Activated naive CD4-positive, alpha-beta T cell treated with anti-CD3 and anti-CD28 coated beads for 36 hours (primary cell): Measurements from ENCODE around the gene SCLT1. TPM values are rescaled to one million over a fixed set of nuclear protein-coding genes. Genes with fewer than 3 reads are reported as not detected.

ENCODE experiments used
- CTCF ChIA-PET: fragments of 350-600 bp; sonication (Branson Sonifier 250); formaldehyde crosslinking; loops from one replicate; lab custom pipeline; 2021; ENCODE audit warnings: antibody characterized with exemption; lab: Charles Lee
- DNase-seq: peaks from one replicate; pipeline ENCODE4 v3.0.0-alpha.2; 2020
- H3K27ac Mint-ChIP-seq: one replicate; pipeline ENCODE4 v1.8.0; 2021; ENCODE audit warnings: mild to moderate bottlenecking, mixed read lengths
- H3K27me3 Mint-ChIP-seq: one replicate; pipeline ENCODE4 v1.8.0; 2021; ENCODE audit warnings: low read depth, mixed read lengths
- H3K36me3 Mint-ChIP-seq: one replicate; pipeline ENCODE4 v1.8.0; 2021; ENCODE audit warnings: low read depth, mixed read lengths
- H3K4me1 Mint-ChIP-seq: one replicate; pipeline ENCODE4 v1.8.0; 2021; ENCODE audit warnings: low read depth, mixed read lengths
- H3K4me3 Mint-ChIP-seq: one replicate; pipeline ENCODE4 v1.8.0; 2021; ENCODE audit warnings: mild to moderate bottlenecking, moderate library complexity, mixed read lengths
- H3K9me3 Mint-ChIP-seq: one replicate; pipeline ENCODE4 v1.8.0; 2021; ENCODE audit warnings: mixed read lengths
- intact Hi-C: fragments of 100-400 bp; cut with micrococcal nuclease; formaldehyde crosslinking; loops from one replicate; pipeline ENCODE4 v1.15.1; 2023
- total RNA-seq, 2 experiments: library from RNA; stranded (reverse); gene quantifications; one replicate each; pipeline ENCODE4 v1.2.3, GENCODE V29; 2021

The SCLT1 gene
- total RNA-seq, 2 experiments from 2014 or later: 20.3 to 21.1 TPM

GRCh38 chr4:128904821-128905220, 188.5 kb downstream of the SCLT1 start:
- peaks cover 6% of the 10 kb centered on the region for H3K36me3 Mint-ChIP-seq
- CTCF ChIA-PET: no interaction called here
- DNase-seq: no peak
- no peaks in the 10 kb centered on the region for H3K9me3 Mint-ChIP-seq
- H3K4me1 Mint-ChIP-seq: no peaks in the 10 kb centered on the region
- H3K27me3 Mint-ChIP-seq: no peaks in the 10 kb centered on the region
- no peak overlapping the region for H3K4me3 Mint-ChIP-seq
- intact Hi-C loops: no loop called here
- no peak overlapping the region for H3K27ac Mint-ChIP-seq

GRCh38 chr4:128880662-128881061, 212.7 kb downstream of the SCLT1 start:
- H3K36me3 Mint-ChIP-seq: peaks cover 2% of the 10 kb centered on the region
- H3K9me3 Mint-ChIP-seq: no peaks in the 10 kb centered on the region
- no peaks in the 10 kb centered on the region for H3K4me1 Mint-ChIP-seq

GRCh38 chr4:128879971-128880370, 213.4 kb downstream of the SCLT1 start:
- CTCF ChIA-PET: no interaction called here

More at GRCh38 chr4:128880662-128881061, 212.7 kb downstream of the SCLT1 start:
- H3K27me3 Mint-ChIP-seq: no peaks in the 10 kb centered on the region
- no peak overlapping the region for H3K4me3 Mint-ChIP-seq
- CTCF ChIA-PET: no interaction called here
- intact Hi-C loops: no loop called here
- no peak for DNase-seq
- no peak overlapping the region for H3K27ac Mint-ChIP-seq

GRCh38 chr4:128879283-128879682, 214.1 kb downstream of the SCLT1 start:
- Mint-ChIP-seq H3K4me1 (no peaks in the 10 kb centered on the region), H3K27me3 (no peaks in the 10 kb centered on the region), H3K36me3 (peaks cover 4% of the 10 kb centered on the region), H3K27ac (no peak overlapping the region), H3K9me3 (no peaks in the 10 kb centered on the region), H3K4me3 (no peak overlapping the region)
- intact Hi-C loops: no loop called here
- DNase-seq: no peak
- CTCF ChIA-PET: no interaction called here

More at GRCh38 chr4:128879971-128880370, 213.4 kb downstream of the SCLT1 start:
- intact Hi-C loops: no loop called here
- no peak overlapping the region for H3K27ac Mint-ChIP-seq
- no peak overlapping the region for H3K4me3 Mint-ChIP-seq
- H3K4me1 Mint-ChIP-seq: no peaks in the 10 kb centered on the region
- H3K9me3 Mint-ChIP-seq: no peaks in the 10 kb centered on the region
- H3K27me3 Mint-ChIP-seq: no peaks in the 10 kb centered on the region
- H3K36me3 Mint-ChIP-seq: peaks cover 3% of the 10 kb centered on the region
- DNase-seq: no peak

GRCh38 chr4:128877934-128878333, 215.4 kb downstream of the SCLT1 start:
- Mint-ChIP-seq H3K36me3 (peaks cover 6% of the 10 kb centered on the region), H3K4me3 (no peak overlapping the region), H3K4me1 (no peaks in the 10 kb centered on the region), H3K27ac (no peak overlapping the region), H3K27me3 (no peaks in the 10 kb centered on the region), H3K9me3 (no peaks in the 10 kb centered on the region)
- intact Hi-C loops: no loop called here
- no peak for DNase-seq
- CTCF ChIA-PET: no interaction called here

GRCh38 chr4:128876200-128876599, 217.1 kb downstream of the SCLT1 start:
- Mint-ChIP-seq H3K36me3 (peaks cover 21% of the 10 kb centered on the region), H3K4me3 (no peak overlapping the region), H3K27ac (no peak overlapping the region), H3K27me3 (no peaks in the 10 kb centered on the region), H3K9me3 (no peaks in the 10 kb centered on the region), H3K4me1 (no peaks in the 10 kb centered on the region)
- intact Hi-C loops: no loop called here
- CTCF ChIA-PET: no interaction called here
- DNase-seq: no peak

GRCh38 chr4:128871948-128872347, 221.4 kb downstream of the SCLT1 start:
- CTCF ChIA-PET: interaction anchor here (1.0 kb wide), 1 partner anchor 9 kb away, joined by 3 read pairs; no protein-coding TSS in a partner anchor
- H3K36me3 Mint-ChIP-seq: peaks cover 40% of the 10 kb centered on the region
- no peak for DNase-seq
- no peaks in the 10 kb centered on the region for H3K9me3 Mint-ChIP-seq
- H3K27ac Mint-ChIP-seq: no peak overlapping the region
- intact Hi-C loops: no loop called here
- no peaks in the 10 kb centered on the region for H3K27me3 Mint-ChIP-seq
- H3K4me3 Mint-ChIP-seq: no peak overlapping the region
- peaks cover 9% of the 10 kb centered on the region for H3K4me1 Mint-ChIP-seq

- peaks cover 43% of the 10 kb centered on the region for H3K36me3 Mint-ChIP-seq
- DNase-seq: no peak
- no peaks in the 10 kb centered on the region for H3K27me3 Mint-ChIP-seq
- intact Hi-C loops: no loop called here
- H3K9me3 Mint-ChIP-seq: no peaks in the 10 kb centered on the region
- CTCF ChIA-PET: no interaction called here
- peaks cover 9% of the 10 kb centered on the region for H3K4me1 Mint-ChIP-seq
- H3K4me3 Mint-ChIP-seq: no peak overlapping the region
- peak overlapping the region; percentile 61 for H3K27ac Mint-ChIP-seq
Observed at GRCh38 chr4:128869776-128870509, 223.4 kb downstream of the SCLT1 start.

GRCh38 chr4:128868758-128869157, 224.6 kb downstream of the SCLT1 start:
- Mint-ChIP-seq H3K36me3 (peaks cover 43% of the 10 kb centered on the region), H3K27ac (no peak overlapping the region), H3K9me3 (no peaks in the 10 kb centered on the region), H3K4me1 (peaks cover 9% of the 10 kb centered on the region), H3K4me3 (no peak overlapping the region), H3K27me3 (no peaks in the 10 kb centered on the region)
- no peak for DNase-seq
- intact Hi-C loops: no loop called here
- CTCF ChIA-PET: interaction anchor here (1.0 kb wide), 1 partner anchor 12 kb away, joined by 4 read pairs; no protein-coding TSS in a partner anchor

GRCh38 chr4:128866691-128867090, 226.6 kb downstream of the SCLT1 start:
- DNase-seq: no peak
- Mint-ChIP-seq H3K9me3 (no peaks in the 10 kb centered on the region), H3K27ac (no peak overlapping the region), H3K4me1 (peaks cover 28% of the 10 kb centered on the region), H3K36me3 (peaks cover 47% of the 10 kb centered on the region), H3K27me3 (no peaks in the 10 kb centered on the region), H3K4me3 (no peak overlapping the region)
- intact Hi-C loops: no loop called here
- CTCF ChIA-PET: no interaction called here

- Mint-ChIP-seq H3K4me1 (peaks cover 33% of the 10 kb centered on the region), H3K27ac (no peak overlapping the region), H3K27me3 (no peaks in the 10 kb centered on the region), H3K36me3 (peaks cover 46% of the 10 kb centered on the region), H3K4me3 (no peak overlapping the region), H3K9me3 (no peaks in the 10 kb centered on the region)
- no peak for DNase-seq
- intact Hi-C loops: no loop called here
- CTCF ChIA-PET: interaction anchor here (1.0 kb wide), 1 partner anchor 292 kb away, joined by 5 read pairs; no protein-coding TSS in a partner anchor
Observed at GRCh38 chr4:128866269-128866668, 227.1 kb downstream of the SCLT1 start.

- no peaks in the 10 kb centered on the region for H3K27me3 Mint-ChIP-seq
- no peak overlapping the region for H3K4me3 Mint-ChIP-seq
- CTCF ChIA-PET: interaction anchor here (1.0 kb wide), 1 partner anchor 11 kb away, joined by 3 read pairs; no protein-coding TSS in a partner anchor
- H3K36me3 Mint-ChIP-seq: peaks cover 41% of the 10 kb centered on the region
- no peak for DNase-seq
- intact Hi-C loops: no loop called here
- H3K27ac Mint-ChIP-seq: no peak overlapping the region
- H3K4me1 Mint-ChIP-seq: peaks cover 44% of the 10 kb centered on the region
- H3K9me3 Mint-ChIP-seq: no peaks in the 10 kb centered on the region
Observed at GRCh38 chr4:128865132-128865531, 228.2 kb downstream of the SCLT1 start.
